HG03025 (cell line): Measurements from ENCODE around the gene SSBP3.

Experiments used
- ATAC-seq: cut with Tn5 transposase; IDR thresholded peaks from one replicate; pipeline ENCODE4 v1.9.1; 2021; ENCODE audit warnings: mild to moderate bottlenecking, moderate library complexity; ENCODE audit not compliant: unreplicated experiment, low FRiP score

The SSBP3 gene

DNA sequence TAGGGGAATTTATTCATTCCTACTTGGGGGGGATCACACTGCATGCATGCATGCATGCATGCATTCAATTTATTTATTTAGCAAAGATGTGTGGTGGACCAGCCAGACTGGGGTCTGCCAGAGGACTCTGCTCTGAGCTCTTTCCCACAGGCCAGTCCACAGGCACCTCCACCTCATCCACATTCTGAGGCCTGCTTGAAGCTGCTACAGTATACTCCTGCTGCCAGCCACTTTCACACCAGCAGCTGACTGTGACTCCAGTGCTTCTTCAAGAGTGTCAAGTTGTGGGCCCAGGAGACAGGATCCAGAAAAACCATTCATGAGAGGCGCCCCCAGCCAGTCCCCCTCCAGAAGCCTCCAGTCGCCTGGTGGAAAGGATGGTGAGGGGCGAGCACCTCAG, 30.9 kb downstream of the SSBP3 start:
- ATAC-seq = no peak

DNA sequence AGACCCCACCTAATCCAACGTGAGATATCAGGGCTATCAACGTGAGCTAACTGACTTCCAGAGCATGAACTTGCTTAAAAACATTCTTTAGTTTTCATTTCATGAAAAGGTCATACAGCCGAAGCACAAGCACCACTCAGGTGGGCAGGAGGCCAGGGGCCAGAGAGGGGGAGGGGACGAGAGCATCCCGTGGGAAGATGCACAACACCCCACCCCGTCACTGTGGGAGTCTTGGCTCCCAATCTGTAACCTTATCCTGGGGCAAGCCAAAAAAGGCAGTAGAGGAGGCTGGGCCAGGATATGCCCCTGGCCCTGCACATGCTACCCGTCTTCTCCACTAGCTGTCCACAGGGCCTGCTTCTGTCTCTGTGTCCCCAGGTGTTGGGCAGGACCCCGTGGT, 31.4 kb downstream of the SSBP3 start:
- ATAC-seq = no peak

DNA sequence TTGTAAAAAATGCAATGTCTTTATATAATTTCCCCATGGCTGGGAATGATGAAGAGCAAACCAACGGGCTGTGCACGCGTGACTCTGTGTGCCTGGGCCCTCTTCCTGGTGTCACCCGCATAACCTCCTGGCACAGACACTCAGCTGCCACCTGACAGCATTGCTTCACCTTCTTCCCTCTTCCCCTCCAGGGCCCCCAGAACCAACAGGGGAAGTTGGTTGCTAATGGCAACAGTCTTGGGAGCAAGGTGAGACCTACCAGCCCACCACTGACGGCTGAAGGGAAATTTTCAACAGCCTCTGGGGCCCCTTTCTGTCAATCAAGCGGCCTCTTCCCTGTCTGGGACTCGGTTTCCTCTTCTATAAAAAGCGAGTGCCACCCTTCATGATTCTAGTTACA, 33.2 kb downstream of the SSBP3 start:
- no peak for ATAC-seq

DNA sequence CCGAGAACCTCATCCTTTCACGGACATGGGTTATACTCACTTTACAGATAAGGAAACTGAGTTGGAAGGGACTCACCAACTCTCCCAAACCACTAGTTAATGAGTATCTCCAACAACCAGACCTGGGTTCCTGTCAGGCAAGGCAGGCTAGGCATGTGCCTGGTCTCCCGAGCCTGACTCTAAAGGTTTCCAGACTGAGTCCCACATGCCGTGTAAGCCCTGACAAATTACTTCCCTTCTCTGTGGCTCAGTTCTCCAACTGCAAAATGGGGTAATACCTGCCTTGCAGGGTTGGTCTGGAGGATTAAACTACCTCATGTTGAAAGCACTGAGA, 34.3 kb downstream of the SSBP3 start:
- no peak for ATAC-seq

DNA sequence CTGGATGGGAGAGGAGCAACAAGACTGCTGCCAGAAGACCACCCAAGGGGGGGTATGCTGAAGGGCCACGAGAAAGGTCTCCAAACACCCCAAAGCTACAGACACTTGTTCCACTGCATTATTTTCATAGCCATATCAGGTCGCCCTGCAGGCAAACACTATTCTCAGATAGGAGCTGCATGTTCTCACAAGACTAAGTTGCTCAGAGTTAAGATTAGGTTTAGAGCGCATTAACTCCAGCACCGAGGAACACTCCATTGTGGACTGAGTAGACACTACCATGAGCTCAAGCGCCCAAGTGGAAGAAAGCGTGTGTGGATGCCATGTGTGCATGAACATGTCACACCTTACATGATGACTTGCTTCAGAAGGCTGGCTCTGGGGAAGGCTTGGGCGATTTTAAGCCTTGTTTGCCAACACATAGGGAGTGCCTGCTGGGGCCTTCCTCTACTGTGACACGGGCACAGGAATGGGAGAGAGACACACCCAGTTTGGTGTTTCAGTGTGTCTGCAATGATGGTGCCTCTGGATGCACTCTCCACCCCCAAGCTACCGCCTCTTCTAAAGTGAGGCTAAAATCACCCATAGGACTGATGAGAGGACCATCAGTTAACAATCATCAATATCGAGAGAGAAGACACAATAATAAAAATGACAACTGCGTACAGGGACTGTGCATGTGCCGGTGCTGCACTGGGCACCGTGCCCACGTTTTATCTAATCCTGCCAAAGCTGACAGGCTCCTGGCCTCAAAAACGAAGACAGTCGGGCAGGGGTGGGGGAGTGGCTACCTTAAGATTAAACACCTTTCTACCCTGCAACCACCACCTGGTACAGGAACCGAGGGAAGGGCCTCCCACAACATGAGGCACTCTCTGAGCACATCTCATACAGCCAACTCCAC, 34.9 kb downstream of the SSBP3 start:
- ATAC-seq = no peak

DNA sequence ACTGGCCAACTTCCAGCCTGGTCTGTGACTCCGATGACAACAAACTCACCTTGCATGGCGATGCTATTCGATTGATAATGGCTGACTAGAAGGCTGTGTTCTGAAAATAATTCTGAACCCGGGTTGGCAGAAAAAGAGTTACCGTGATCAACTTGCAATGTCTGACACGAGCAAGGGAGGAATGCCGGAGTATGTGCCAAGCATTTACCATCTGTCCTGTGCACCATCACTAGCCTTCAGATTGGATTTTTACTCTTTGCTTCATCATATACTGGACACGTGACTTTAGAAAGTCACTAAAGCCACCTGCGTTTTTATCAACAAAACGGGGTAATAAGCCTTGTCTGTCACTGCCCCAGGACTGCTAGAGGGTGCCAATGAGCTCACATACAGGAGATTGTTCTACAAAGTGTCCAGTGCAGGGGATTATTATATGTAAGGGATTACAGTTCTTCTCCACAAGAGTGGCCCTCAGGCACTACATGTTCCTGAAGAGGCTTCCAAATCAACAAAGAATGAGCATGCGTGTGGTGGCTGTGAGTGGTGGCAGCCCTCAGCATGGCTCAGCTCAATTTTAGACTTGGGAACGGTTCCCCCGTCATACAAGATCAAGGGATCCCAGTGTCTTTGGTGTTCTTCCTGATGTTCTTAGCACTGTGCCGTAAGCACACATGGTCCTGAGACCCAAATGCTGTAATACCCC, 35.8 kb downstream of the SSBP3 start:
- no peak for ATAC-seq

DNA sequence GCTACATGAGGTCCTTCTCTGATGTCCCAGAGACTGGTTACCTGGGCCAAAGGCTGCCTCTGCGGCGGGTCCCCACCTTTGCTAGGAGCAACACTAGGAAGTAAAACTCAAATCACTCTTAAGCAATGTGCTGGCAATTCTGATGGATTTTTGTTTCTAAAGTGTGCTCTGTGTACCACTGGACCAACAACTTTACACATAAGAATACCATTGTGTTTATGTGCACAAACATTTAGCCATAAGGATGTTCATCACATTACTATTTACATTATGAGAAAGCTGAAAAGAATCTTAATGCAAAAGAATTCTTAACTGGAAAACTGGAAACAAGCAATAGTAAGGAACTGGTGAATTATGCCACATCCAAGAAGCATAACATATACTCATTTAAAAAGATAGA, 38.6 kb downstream of the SSBP3 start:
- no peak for ATAC-seq

DNA sequence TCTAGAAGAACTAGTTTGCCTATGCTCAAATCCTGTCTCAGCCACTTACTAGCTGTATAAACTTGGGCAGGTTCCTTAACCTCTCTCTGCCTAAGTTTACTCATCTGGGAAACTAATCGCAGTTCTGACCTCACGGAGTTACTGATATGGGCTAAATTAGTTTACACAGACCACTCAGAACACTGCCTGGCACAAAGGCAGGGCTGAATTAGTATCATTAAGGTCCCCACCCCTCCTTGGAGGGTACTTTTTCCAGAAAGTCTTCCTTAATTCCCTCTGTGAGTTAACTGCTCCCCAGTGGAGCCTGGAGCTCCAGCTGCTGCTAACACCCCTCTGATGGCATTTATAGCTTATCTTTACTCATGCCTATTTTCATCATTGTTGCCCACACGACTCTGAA, 40.3 kb downstream of the SSBP3 start:
- no peak for ATAC-seq

DNA sequence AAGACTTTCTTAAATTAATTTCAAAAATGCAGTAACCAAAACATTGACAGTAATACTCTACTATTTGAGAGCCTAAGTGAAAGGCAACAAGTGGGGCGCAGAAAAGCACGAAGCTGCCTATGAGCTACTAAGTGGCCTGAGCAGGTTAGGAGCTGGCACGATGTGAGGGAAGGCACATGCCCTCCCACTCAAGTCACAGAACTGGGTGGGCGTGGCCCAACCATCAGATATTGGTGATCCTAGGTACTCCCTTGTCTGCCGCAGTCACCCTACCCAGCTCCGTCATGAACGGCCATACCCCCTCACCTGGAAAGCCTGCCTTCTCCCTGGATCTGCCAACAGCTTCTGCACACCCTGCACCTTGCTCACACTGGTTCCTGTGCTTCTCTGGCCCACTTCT, 40.8 kb downstream of the SSBP3 start:
- no peak for ATAC-seq

DNA sequence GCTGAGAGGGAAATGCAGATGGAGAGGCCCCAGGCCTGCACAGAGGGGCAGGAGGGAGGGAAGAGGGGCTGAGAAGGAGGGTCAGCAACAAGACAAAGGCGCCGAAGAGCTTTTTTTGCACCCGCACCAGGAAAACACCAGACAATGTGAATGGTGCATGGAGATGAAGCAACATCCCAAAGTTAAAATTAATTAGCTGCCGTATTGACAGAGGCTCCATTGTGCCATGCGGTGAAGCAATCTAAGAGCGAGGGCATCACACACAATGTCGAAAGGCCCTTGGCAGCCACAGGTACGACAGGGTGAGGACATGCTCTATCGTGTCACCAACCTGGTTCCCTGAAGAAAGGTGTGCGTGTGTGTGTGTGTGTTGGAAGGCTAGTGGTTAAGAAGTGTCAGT, 41.2 kb downstream of the SSBP3 start:
- no peak for ATAC-seq

DNA sequence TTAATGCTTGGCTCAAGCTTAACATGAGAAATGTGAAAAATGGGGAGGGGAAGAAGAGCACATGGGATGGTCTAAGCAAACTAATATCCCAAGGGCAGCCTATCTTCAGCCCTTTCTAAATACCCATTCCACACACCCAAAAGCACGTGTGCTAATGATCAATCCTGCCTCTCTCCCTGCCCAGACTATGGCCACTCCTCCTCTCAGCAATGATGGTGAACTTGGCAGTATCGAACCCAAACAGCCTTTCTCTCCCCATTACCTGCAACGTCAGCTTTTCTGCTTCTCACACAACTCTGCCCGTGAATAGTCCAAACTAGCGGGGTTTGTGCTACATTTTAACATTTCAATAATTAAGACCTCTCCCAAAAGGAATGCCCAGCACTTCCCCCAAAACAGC, 41.6 kb downstream of the SSBP3 start:
- ATAC-seq = no peak

DNA sequence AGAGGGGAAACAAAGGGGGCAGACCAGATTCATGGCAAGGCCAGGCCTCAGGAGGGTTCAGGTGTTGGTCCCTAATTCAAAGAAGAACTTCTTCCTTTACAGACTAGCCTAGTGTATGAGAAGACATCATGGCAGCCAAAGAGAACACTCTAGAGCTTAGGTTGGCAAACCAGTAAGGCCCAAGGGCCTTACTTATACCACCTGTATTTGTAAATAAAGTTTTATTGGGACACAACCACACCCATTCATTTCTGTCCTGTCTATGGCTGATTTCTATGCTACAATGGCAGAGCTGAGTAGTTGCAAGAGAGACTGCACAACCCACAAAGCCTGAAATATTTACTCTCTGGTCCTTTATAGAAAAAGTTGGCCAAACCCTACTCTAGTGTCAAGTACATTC, 42.3 kb downstream of the SSBP3 start:
- no peak for ATAC-seq

DNA sequence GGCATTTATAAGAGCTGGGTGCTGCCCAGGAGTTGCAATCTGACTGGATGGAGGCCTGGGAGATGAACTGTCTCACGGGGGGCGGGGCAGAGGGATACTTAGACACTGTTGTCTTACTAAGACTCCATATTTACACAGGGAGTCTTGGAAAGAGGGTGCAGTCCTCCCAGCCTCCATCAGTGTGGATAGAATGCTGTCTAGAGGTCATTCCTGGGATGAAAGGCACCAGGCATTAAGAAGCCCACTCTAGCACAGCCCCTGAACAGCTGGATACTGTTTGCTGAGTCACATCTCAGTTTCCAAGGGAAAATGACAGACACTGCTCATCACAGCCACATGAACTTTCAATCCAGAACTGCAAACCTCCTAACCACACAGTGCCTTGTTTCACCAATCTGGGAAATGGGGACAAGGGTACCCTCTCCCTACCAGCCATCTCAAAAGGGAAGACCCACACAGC, 43.3 kb downstream of the SSBP3 start:
- no peak for ATAC-seq

DNA sequence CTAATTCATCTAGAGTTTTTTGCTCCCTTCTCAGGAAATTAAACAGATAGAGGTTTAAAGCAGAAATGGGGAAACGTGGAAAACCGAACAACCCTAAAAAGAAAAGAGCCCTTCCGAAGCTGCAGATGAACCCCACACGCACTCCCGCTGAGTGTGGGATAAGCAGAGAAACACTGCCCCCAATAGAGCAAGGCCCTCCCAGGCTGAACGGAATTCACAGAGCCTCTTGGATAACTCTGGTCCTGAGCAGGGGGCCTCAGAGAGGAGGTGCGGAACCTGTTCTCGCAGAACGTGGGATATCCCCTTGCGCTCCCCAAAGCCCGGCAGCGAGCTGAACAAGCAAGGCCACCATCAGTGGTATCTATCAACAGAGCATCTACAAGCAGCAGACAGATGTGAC, 44.9 kb downstream of the SSBP3 start:
- ATAC-seq = no peak

DNA sequence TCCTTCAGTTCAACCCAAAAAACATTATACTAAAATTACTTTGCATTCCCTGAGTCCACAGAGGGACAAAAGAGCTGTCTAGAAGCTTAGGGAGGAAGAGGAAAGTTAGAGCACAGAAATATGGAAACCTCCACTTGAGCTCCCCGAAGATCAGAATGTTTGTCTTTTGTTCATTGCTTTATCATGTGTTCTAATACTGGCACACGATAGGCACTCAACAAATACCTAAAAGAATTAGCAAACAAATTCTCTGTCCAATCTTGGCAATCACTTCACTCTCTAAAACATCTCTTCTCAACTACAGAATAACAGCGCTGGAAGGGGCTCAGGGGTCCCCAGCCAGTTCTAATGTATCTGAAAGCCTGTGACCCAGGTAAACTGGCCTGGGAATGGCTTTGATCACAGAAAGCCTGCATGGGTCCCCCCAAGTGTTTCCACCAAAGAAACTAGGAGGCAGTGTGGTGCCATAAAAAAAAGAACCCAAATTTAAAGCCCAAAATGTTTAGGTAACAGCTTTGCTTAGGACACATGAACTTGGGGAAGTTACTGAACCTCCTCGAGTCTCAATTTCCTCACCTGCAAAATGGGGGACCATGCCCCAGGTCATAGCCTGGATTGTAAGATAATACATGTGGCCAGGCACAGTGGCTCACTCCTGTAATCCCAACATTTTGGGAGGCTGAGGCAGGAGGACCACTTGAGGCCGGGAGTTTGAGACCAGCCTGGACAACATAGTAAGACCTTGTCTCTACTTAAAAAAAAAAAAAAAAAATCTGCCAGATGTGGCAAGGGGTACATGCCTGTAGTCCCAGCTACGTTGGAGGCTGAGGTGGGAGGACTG, 45.8 kb downstream of the SSBP3 start:
- no peak for ATAC-seq

DNA sequence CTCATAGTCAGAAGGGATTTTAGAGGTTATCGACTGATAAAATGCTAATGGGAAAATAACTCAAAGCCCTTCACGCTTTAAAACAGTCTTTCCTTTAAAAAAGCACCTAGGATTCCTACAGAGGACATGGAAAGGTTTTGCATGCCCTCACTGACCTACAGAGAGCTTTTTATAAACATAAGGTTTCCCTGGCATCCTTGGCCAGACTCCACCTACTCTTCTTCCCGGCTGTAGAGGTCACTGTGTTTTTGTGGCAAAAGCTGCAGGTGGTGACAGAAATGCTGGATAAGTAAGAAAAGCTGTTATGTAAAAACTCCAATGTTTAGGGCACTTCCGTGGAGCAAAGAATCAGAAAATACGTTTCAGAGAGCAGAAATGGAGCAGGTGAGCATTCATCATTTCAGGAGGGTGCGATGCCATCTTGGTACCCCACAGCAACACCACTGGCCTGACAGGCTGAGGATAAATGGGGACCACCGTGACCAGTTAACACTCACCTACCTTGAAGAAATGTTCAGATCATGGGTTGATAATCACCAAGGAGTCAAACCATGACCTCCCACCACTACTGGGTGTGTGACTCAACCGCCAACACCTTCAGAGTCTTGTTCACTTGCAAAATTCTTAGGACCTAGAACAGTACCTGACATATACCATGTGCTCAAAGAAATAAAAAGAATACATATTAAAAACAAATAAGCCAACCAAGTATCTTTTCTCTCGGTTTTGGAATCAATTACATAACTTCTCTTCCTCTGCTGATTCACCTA, 46.6 kb downstream of the SSBP3 start:
- no peak for ATAC-seq

DNA sequence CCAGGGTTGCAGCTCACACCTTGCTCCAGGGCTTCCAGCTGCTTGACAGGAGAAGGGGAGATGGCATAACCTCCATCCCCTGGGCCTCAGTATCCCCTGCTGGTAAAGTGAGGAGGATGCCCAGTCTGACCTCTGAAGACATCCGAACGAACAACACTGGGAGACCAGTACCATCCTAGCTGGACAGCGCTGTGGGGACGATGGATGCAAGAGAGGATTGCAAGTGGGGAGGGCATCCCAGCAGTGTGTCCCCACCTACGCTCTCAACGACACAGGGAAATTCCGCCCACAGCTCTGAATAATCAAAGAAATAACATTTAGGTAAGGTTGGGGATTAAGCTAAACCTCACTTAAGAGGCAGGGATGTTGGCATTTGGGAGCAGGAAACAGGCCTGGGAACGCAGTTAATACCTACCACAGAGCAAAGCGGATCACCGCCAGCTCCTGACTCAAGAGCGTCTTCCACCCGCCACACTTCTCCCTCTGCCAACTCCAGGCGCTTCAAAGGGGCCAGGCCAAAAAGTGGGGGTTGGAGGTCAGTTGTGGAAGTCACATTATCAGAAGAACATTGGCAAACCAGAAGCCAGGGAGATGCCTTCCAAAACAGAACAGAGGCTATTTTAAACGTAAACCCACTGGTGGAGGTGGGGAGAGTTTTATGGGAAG, 47.6 kb downstream of the SSBP3 start:
- no peak for ATAC-seq

DNA sequence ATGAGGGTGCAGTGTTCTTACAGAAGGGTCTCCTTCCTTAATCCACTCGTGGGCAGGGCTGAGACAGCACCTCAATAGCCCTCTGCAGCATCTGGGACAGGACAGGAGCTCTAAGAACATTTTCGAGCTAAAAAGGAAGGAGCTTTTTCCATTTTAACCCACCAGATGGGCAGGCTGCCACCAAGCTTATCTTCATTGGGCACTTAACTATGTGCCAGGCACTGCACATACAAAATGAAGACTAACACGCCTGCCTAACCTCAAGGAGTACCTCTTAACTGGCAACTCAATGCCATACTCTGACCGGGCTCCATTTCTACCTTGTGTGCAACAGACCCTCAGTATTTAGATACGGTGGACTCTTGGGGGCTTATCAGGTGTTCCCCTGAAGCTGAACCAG, 48.2 kb downstream of the SSBP3 start:
- no peak for ATAC-seq

DNA sequence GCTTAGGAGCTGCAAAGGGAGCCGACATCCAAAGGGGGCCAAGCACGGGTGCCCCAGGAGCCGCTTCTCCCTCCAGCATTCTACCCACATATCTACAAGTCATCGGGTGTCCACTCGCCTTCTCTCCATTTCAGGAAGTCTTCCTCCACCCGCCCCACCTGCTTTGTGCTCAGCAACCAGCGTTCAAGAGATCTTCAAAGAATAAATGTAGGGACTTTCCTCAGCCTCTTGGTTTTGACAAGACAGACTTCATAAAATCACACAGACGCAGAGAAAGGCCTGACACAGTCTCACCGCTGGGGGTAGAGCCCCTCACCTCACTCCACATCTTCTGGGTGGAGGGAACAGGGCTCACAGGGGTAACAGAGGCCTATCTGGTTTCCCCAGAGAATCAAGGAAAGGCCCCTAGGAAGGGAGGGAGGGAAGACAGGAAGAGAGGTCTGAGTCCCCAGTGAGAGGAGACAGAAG, 49.5 kb downstream of the SSBP3 start:
- no peak for ATAC-seq
